Left ventricle myocardium inferior (tissue), 1 donor: ENCODE data around the gene TGFBI. TPM values are rescaled to one million over a fixed set of nuclear protein-coding genes. Genes with fewer than 3 reads are reported as not detected.

Experiments
- DNase-seq: peaks from one replicate; pipeline ENCODE4 v3.0.0-alpha.2; 2020
- H3K27ac ChIP-seq: fragments of 200-600 bp; replicated peaks from 2 replicates; pipeline ENCODE4 v1.8.0; 2021
- H3K27me3 ChIP-seq: fragments of 200-600 bp; 2 replicates; pipeline ENCODE4 v1.8.0; 2021; ENCODE audit warnings: low read depth
- H3K36me3 ChIP-seq: fragments of 200-600 bp; 2 replicates; pipeline ENCODE4 v1.8.0; 2021
- H3K4me1 ChIP-seq: fragments of 200-600 bp; 2 replicates; pipeline ENCODE4 v1.8.0; 2021
- H3K4me3 ChIP-seq: fragments of 200-600 bp; 2 replicates; pipeline ENCODE4 v1.8.0; 2021; ENCODE audit warnings: mild to moderate bottlenecking, moderate library complexity
- H3K9me3 ChIP-seq: fragments of 200-600 bp; replicated peaks from 2 replicates; pipeline ENCODE4 v1.8.0; 2021
- CTCF ChIP-seq: fragments of 200-600 bp; IDR thresholded peaks from 2 replicates; pipeline ENCODE4 v1.8.0; 2021; ENCODE audit warnings: antibody characterized with exemption, mild to moderate bottlenecking, borderline replicate concordance
- intact Hi-C: fragments of 100-400 bp; cut with micrococcal nuclease; formaldehyde crosslinking; loops from one replicate; pipeline ENCODE4 v1.11.0; 2022
- total RNA-seq: library from RNA; stranded (reverse); fragmentation: NEBNext Ultra II Directional; extraction: Animal tissue kit (Norgen Biotek cat#: 25700); gene quantifications from one replicate; pipeline ENCODE4 v1.2.1, GENCODE V29; 2021
- donor health status: DM: no; HTN: yes; CAD: no; lungs with severe emphysema.

TGFBI gene
- total RNA-seq, 1 donor from 2014 or later, result 43.4 TPM

- Histone ChIP-seq H3K27me3 (no peaks in the 10 kb centered on the region), H3K36me3 (no peaks in the 10 kb centered on the region), H3K4me3 (no peak overlapping the region), H3K27ac (peak overlapping the region; percentile 12), H3K4me1 (peaks cover 66% of the 10 kb centered on the region), H3K9me3 (no peaks in the 10 kb centered on the region)
- peak; percentile 85 for DNase-seq
- peak; percentile 92 for TF ChIP-seq CTCF
- intact Hi-C loops, result loop anchor here (5.0 to 10.0 kb wide), 2 partner anchors 48 to 135 kb away; no protein-coding TSS in a partner anchor
Measured at GRCh38 chr5:136082390-136083193, 53.8 kb downstream of the TGFBI start.

DNA sequence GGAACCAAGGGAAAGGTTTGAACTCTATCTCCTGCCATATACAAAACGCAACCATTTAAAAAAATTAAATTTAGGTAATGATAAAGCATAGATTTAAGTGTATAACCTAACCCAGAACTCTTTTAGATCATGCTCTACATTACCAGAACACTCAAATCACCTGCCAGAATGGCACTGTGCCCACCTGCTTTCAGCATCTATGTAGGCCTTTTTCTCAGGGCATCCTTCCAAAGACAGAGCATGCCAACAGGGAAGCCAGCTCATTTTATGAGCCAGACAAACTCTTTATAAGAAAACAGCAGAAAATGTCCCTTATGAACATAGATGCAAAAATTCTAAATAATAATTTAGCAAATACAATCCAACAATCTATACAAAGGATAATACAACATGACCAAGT lies 55.9 kb downstream of the TGFBI start:
- peak; percentile 69 for DNase-seq
- H3K27me3 ChIP-seq, result no peaks in the 10 kb centered on the region
- peaks cover 81% of the 10 kb centered on the region for H3K4me1 ChIP-seq
- H3K9me3 ChIP-seq, result no peaks in the 10 kb centered on the region
- no peak for TF ChIP-seq CTCF
- H3K27ac ChIP-seq, result no peak overlapping the region
- intact Hi-C loops, result loop anchor here (5.0 to 10.0 kb wide), 3 partner anchors 50 to 137 kb away; no protein-coding TSS in a partner anchor
- no peak overlapping the region for H3K4me3 ChIP-seq
- no peaks in the 10 kb centered on the region for H3K36me3 ChIP-seq

GRCh38 chr5:136086783-136087566 lies 58.2 kb downstream of the TGFBI start:
- no peak for TF ChIP-seq CTCF
- Histone ChIP-seq H3K9me3 (no peaks in the 10 kb centered on the region), H3K4me1 (peaks cover 72% of the 10 kb centered on the region), H3K36me3 (no peaks in the 10 kb centered on the region), H3K27me3 (no peaks in the 10 kb centered on the region), H3K4me3 (no peak overlapping the region), H3K27ac (peak overlapping the region; percentile 92)
- DNase-seq, result no peak
- intact Hi-C loops, result loop anchor here (5.0 to 10.0 kb wide), 2 partner anchors 52 to 85 kb away; no protein-coding TSS in a partner anchor

- TF ChIP-seq CTCF, result no peak
- no peaks in the 10 kb centered on the region for H3K27me3 ChIP-seq
- peak overlapping the region; percentile 92 for H3K27ac ChIP-seq
- peak overlapping the region; percentile 26 for H3K4me3 ChIP-seq
- DNase-seq, result peak; percentile 86
- no peaks in the 10 kb centered on the region for H3K36me3 ChIP-seq
- H3K9me3 ChIP-seq, result no peaks in the 10 kb centered on the region
- intact Hi-C loops, result loop anchor here (5.0 to 10.0 kb wide), 2 partner anchors 53 to 84 kb away; no protein-coding TSS in a partner anchor
- peaks cover 63% of the 10 kb centered on the region for H3K4me1 ChIP-seq
Measured at GRCh38 chr5:136087961-136088871, 59.4 kb downstream of the TGFBI start.
